ENCODE data around the gene RPL32. TPM values are rescaled to one million over a fixed set of nuclear protein-coding genes. Genes with fewer than 3 reads are reported as not detected.

The RPL32 gene
- total RNA-seq, 1 donor from 2014 or later: 456 TPM

DNA sequence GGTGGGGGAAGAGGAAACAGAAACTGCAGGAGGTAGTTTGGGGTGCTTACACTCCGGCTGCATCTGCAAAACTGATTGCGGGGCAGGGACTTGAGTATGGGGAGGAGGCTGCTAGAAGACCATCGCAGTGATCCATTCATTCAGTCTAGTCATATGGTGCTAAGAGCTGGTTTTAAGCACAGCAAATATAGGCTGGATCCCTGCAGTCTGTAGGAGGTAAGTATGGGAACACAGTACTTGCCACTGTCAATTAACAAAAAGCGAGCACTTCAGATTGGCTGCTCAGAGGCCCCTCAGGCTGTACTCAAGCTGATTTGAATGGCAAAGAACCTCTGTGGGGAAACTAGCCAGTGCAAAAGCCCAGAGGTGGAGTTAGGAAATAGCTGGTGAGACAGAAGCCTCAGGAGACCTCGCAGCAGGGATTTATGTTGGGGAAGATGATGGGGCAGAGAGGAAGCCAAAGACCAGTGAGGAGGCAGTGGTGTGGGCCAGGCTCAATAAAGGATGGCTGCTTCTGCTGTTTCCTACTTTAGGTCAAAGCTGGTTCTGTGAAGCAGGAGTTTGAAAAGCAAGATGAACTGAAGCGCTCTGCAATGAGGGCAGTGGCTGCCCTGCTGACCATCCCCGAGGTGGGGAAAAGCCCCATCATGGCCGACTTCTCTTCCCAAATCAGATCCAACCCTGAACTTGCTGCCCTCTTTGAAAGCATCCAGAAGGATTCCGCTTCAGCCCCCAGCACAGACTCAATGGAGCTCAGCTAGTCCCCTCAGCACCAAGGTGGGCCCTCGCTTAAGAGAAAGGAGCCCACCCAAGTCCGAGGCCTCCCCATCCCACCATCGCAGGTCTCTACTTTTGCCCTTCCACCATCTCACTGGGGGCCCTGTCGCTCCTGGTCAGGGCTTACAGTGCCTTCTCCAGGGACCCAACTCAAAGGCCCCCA is 7.9 kb downstream of the RPL32 start:
- DNase-seq (ENCODE audit: low read depth): no peak

DNA sequence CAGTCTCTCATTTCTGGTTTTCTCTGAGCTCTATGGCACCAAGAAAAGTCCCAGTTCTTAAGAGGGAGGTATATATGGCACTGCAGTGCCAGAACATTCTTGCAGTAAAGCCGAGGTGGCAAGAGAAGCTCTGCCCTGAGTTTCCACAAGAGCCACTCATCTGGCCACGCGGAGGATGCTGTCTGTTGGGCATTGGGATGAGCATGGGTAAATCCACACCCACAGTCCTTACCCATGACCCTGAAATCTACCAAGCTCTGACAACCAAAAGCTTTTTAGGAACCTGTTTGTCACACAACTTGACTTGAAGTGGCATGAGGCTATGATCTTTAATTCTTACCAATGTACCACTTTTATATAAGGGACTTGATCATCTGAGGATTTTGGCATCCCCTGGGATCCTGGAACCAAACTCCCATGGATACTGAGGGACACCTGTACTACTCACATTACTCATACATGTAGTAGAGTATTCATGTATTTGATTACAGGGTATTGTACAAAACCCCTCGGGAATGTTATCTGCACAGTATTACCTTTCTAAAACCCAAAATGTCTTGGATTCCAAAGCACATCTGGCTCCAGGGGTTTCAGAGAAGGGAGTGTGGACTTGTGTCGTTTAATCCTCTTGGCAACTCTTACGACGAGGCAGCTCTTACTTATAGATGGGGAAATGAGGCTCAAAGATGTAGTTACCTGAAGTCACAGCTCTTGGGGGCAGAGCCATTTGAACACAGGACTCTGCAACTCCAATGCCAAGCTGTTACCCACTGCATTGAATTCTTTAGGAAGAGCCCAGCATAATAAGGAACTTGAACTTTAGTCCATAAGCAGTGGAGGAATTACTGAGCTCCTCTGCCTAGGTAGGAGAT is 8.8 kb downstream of the RPL32 start:
- no peak for DNase-seq (ENCODE audit: low read depth)

DNA sequence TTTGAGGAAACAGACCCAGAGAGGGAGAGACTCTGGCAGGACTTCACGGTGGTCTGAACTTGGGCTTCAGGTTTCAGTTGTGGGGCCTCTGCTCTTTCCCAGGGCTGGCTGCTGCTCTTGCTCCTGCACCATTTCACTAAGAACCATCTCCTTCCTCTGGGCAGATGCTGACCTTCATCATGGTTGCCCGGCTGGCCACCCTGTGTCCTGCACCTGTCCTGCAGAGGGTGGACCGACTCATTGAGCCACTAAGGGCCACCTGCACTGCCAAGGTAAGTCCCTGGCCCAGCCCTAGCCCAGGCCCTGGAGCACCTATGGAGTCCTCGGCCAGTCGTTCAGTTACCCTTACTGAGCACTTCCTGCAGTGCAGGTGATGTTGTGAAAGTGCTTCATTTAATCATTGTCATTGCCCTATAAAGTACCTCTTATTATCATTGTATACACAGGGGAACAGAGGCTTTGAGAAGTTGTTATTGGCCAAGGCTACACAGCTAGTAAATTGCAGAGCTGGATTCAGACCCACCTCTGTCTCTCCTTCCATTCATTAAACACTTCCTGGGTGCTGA is 10.0 kb downstream of the RPL32 start:
- DNase-seq (ENCODE audit: low read depth): no peak

DNA sequence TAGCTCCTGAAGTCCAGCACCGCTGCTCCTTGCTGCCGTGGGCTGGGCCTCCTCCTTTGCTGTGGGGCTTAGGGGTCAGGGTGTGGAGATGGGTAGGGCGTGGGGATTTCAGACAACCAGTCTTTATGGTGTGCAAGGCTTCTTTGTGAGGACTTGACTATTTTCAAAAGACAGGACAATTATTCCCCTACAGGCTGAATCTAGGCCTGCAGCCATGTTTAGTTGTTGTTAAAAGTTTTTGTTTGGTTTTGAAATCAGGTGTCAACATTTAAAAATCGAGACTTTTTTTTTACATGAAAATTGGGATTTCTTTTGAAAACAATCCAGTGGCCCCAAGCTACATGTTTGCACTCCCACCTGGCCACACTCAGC is 10.6 kb downstream of the RPL32 start:
- no peak for DNase-seq (ENCODE audit: low read depth)

DNA sequence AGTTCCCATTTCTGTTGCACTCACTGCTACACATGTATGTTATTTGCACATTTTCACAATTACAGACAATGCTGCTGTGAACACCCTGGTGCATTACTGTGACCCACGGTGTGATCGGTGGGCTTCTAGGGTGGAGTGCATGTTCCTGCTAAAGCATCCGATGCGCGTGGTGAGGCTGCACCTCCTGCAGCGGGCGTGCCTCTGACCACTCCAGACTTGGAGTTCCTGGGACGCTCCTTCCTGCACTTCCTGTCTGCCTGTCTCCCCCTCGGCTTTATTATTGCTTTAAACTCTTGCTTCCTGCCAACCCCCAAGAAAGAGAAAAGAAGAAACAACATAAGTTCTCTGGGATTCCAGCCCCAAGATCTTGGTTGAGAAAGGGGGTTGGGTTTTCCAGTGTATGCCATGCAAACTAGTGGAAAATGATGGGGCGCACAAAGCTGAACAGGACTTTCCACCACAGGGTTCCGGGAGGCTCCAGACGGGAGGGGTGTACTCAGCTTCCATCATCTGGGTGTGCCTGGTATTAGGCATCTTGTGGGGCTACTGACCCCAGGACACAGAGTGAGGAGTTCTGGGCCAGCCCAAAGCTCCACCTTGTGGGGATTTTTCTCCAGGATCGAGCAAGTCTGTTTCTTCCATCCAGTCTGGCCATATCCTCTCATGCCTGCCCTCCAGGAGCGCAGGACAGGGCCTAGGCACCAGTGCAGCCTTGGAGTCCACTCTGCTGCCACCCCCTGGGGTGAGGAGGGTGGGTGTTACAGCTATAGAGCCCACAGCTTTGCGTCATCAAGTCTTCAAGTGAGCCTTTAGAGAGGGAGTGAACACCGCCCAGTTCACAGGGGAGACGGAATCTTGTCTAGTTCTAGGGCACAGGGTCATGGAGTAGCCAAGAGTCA is 11.2 kb downstream of the RPL32 start:
- no peak for DNase-seq (ENCODE audit: low read depth)

DNA sequence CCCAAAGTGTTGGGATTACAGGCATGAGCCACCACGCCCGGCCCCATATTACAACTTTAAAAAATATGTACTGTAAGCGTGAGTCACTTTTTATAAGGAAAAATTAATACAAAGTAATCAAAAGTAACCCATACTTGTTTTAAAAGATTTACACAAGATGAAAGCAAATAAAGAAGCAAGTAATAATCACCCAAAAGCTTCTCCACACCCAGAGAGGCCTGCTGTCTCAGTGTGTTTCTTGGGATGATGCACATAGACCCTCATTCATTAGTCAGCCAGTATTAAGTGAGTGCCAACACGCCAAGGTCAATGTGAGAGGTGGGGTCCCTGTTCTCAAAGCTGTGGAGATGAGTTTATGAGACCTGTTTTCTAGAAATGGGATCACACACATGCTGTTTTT is 12.0 kb downstream of the RPL32 start:
- DNase-seq (ENCODE audit: low read depth): no peak

DNA sequence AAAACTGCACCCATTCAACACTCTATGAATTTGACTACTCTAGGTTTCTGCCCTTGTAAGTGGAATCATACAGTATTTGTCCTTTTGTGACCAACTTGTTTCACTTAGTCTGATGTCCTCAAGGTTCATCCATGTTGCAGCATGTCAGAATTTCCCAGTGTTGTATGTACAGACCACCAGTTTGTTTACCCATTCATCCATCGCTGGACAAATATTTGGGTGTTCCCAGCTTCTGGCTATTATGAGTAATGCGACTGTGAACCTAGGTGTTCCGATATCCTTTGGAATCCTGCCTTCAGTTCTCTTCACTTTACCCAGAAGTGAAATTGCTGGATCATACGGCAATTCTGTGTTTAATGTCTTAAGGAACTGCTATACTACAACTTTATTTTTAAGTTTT is 12.6 kb downstream of the RPL32 start:
- no peak for DNase-seq (ENCODE audit: low read depth)

DNA sequence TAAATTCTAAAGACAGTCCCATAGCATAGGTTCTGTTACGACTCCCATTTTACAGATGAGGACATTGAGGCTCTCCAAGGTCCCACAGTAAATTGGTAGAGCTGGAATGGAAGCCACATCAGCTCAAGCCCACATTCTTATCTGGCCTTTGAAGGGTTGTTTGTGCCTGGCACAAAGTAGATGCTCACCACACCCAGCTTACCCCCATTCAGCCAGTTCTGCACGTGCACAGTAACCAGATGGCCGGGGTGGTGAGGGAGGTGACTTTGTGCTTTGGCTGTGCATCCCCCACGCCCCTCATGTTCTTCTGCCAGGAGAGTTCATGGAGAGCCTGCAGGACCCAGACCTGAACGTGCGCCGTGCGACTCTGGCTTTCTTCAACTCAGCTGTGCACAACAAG is 16.2 kb downstream of the RPL32 start:
- no peak for DNase-seq (ENCODE audit: low read depth)

DNA sequence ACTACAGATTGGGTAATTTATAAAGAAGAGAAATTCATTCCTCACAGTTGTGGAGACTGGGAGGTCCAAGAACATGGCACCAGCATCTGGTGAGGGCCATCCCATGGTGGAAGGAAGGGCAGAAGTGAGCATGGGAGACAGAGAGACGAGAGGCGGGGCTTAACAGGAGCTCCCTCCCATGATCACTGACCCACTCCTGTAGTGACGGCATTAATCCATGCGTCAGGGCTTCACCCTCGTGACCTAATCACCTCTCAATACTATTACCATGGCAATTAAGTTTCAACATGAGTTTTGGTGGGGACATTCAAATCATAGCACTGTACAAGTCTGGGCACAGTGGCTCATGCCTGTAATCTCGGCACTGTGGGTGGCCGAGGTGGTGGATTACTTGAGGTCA is 17.1 kb downstream of the RPL32 start:
- no peak for DNase-seq (ENCODE audit: low read depth)

DNA sequence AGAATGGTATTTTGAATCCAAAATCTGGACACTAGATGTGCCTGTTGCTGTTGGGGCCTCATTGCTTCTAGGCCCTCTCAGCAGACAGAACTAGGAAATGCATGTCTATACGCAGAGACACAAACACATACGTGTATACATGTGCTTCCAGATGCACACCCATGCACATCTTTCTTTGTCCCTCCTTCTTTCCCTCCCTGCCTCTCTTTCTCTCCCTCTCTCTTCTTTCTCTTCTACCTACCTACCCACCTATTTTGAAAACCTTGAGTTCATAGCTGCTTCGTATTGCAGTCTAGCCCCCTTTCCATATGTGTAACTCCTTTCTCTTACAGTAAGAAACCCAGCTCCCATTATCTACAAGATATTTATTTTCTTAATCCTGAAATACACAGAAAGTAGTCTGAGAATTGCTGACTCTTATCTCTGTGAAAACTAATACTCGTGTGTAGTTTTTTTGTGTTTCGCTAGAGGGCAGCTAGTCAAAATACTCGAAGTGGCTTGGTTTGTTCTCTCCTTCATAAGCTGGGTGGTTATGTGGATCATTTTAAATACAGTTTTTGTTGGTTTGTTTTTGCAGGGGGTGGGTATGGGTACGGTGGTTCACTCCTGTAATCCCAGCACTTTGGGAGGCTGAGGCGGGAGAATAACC is 18.5 kb downstream of the RPL32 start:
- DNase-seq (ENCODE audit: low read depth): peak; percentile 32

DNA sequence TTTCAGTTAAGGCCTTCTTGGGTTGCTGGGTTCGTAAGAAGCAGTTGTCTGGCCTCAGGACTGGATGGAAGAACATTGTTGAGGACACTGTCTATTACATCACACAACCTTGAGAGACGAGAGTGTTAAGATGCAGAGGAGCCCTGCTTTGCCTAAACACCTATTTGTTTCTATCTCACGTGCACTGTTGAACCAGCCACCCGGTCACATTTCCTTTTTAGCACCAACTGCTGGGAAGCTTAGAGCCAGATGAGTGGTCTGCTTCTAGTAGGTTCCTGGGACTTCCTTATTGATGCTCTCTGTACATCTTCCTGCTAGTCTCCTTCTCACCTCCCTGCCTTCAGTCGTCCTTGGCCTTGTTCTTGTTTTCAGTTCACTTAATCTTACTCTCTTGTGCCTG is 22.6 kb downstream of the RPL32 start:
- DNase-seq (ENCODE audit: low read depth): no peak

DNA sequence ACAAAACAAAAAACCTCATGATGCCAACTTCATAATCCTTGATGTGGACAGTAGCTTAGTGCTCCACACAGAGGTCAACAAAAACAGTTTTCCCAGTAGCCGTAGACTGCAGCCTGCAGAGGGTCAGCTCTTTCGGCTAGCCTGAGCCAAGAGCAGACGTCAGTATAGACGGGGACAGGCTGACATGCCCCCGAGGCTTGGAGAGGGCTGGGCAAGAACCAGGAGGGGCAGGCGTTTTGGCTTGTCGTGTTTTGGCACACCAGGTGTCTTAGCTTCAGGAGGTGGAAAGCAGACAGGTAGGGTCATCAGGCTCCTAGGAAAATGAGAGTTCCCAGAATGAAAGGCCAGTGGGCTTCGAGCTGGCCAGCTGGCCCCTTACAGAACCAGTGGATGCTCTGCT is 23.1 kb downstream of the RPL32 start:
- DNase-seq (ENCODE audit: low read depth): no peak

DNA sequence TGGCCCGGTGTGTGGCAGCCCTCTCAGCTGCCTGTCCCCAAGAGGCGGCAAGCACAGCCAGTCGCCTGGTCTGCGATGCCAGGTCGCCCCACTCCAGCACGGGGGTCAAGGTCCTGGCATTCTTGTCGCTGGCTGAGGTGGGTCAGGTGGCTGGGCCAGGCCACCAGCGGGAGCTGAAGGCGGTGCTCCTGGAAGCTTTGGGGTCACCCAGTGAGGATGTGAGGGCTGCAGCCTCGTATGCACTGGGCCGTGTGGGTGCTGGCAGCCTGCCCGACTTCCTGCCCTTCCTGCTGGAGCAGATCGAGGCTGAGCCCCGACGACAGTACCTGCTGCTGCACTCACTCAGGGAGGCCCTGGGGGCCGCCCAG is 24.0 kb downstream of the RPL32 start:
- DNase-seq (ENCODE audit: low read depth): no peak

DNA sequence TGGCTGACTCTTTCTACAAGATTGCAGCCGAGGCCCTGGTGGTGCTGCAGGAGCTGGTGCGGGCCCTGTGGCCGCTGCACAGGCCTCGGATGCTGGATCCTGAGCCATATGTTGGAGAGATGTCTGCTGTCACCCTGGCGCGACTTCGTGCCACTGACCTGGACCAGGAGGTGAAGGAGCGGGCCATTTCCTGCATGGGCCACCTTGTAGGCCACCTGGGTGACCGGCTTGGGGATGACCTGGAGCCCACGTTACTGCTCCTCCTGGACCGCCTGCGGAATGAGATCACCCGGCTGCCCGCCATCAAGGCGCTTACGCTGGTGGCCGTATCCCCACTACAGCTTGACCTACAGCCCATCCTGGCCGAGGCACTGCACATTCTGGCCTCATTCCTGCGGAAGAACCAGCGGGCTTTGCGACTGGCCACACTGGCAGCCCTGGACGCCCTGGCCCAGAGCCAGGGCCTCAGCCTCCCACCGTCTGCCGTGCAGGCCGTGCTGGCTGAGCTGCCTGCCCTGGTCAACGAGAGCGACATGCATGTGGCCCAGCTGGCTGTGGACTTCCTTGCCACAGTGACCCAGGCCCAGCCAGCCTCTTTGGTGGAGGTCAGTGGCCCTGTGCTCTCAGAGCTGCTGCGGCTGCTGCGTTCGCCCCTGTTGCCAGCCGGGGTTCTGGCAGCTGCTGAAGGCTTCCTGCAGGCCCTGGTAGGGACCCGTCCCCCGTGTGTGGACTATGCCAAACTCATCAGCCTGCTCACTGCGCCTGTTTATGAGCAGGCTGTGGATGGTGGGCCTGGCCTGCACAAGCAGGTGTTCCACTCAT is 24.6 kb downstream of the RPL32 start:
- no peak for DNase-seq (ENCODE audit: low read depth)

DNA sequence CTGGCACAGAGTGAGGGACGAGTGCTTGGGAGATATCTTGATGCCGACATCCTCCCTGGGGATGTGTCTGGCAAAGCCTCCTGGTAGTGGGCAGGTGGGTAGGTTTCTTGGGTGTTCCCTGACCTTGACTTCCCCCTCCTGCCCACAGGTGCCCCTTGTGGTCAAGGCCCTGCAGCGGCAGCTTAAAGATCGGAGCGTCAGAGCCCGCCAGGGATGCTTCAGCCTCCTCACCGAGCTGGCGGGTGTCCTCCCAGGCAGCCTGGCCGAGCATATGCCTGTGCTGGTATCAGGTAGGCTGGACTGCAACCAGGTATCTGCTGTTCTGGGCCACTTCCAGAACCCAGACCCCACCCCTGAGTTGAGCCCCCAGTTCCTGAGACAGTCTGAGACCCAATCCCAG is 25.6 kb downstream of the RPL32 start:
- no peak for DNase-seq (ENCODE audit: low read depth)

DNA sequence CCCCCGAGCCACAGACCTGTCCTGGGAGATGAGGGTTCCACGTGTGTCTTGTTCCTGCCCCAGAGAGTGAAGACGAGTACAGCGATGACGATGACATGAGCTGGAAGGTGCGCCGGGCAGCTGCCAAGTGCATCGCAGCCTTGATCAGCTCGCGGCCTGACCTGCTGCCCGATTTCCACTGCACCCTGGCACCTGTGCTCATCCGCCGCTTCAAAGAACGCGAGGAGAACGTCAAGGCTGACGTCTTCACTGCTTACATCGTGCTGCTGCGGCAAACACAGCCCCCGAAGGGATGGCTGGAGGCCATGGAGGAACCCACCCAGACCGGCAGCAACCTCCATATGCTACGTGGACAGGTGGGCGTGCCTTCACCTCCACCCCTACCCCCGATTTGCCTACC is 26.3 kb downstream of the RPL32 start:
- DNase-seq (ENCODE audit: low read depth): no peak

DNA sequence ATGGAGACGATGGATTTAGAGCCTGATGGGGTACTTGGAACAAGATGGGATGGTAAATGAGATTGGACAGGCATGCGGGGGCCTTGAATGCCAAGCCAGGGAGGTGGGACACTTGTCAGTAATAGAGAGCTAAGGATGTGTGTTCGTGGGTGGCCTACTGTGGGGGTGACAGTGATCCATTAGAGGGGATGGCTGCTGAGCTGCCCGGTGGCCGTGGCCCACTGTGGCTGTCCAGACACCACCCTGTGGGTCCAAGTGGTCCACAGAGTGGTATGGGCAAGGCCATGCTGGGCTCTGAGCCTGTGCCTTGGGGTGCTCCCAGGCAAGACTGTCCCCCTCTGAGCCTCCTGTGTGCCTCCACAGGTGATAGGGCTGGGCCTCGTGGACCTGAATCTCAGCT is 27.4 kb downstream of the RPL32 start:
- no peak for DNase-seq (ENCODE audit: low read depth)

DNA sequence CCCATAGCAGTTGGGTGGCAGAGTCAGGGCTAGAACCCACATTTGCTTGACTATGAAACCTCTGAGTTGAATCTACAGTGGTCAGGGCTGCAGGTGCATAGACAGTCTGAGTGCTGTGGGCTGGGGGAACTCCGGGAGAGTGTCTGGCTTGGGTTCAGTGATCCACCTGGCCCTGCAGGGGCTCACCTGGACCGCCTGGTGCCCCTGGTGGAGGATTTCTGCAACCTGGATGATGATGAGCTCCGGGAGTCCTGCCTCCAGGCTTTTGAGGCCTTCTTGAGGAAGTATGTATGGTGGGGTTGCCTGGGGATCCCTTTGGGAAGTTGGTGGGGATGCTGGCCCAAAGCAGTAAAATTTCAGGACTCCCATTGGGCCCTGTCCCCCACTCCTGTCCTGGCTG is 28.6 kb downstream of the RPL32 start:
- no peak for DNase-seq (ENCODE audit: low read depth)

DNA sequence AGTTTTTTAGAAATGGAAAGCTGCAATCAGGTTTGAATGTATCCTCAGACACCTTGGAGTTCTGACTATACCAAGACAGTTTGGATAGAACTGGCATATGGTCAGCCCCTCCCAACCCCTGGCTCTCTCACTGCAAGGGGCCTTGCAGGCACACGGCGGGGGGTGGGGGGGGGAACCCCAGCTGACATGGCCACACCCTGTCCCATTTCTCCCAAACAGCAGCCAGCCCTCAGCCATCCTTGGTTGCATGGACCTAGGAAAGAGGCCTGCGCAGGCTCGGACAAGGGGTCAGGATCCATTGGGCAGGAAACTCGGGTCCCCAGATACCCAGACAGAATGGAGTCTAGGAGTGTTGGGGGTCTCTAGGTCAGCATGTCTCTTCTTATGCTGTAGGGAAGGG is 30.4 kb downstream of the RPL32 start:
- DNase-seq (ENCODE audit: low read depth): no peak
